GM12891 (cell line): ENCODE measurements around the gene EPS8L2.

Experiments
- POLR2A ChIP-seq: IDR thresholded peaks from 2 replicates; pipeline ENCODE4 v1.6.1; 2011; ENCODE audit warnings: low read depth, low read length, control low read depth
- POLR2AphosphoS5 ChIP-seq: IDR thresholded peaks from 2 replicates; pipeline ENCODE4 v1.6.1; 2011; ENCODE audit warnings: low read depth, low read length, control low read depth
- SPI1 ChIP-seq: IDR thresholded peaks from 2 replicates; pipeline ENCODE4 v1.6.1; 2011; ENCODE audit warnings: low read depth, low read length, control low read depth
- TAF1 ChIP-seq: IDR thresholded peaks from 2 replicates; pipeline ENCODE4 v1.6.1; 2011; ENCODE audit warnings: low read depth, low read length, control low read depth

DNA sequence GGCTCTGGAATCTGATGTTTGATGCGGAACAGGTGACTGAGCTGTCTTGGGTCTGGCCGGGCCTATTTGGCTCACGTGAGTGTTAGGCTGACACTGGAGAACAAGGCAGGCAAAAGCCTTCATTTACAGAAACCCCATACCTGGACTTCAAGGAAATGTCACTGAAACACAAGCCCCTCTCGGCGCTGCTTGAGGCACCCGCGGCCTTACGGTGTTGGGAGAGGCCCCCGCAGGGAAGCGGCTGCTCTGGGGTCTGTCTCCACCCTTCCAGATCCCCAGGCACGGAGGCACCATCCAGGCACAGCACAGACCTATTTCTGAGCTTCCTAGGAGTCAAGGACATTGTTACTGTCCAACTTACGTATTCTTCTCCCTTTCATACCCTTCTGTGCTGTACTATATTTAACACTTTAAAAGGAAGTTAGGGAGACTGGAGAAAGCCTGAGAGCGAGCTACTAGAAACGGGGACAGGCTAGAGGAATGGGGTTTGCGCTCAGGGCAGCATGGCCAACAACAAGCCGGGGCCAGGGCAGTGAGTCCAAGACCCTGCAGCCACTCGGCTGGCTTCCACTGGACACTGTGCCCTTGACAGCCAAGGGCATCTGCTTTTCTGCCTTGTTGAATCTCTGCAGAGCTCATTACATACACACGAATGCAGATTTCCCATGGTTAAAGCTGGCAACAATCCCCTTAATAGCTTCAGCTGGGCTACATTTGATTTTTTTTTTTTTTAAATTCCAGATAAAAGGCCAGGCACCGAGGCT lies 45.2 kb upstream of the EPS8L2 start:
- no peak for TF ChIP-seq SPI1
- no peak for TF ChIP-seq TAF1
- no peak for TF ChIP-seq POLR2A
- no peak for TF ChIP-seq POLR2AphosphoS5
